HepG2 (cell line): ENCODE data around the gene SULT6B1. TPM values are rescaled to one million over a fixed set of nuclear protein-coding genes. Genes with fewer than 3 reads are reported as not detected.

Experiments
- ARID2 ChIP-seq: sonication (generic); formaldehyde crosslinking; IDR thresholded peaks from 2 replicates; pipeline ENCODE4 v1.8.1; 2022; ENCODE audit warnings: mild to moderate bottlenecking, missing genetic modification reagents, borderline replicate concordance
- EZH2 ChIP-seq: conservative IDR thresholded peaks from 2 replicates; pipeline ENCODE4 v1.6.1; 2012; ENCODE audit warnings: mild to moderate bottlenecking, low read depth, low read length, moderate library complexity
- GPBP1L1 ChIP-seq: sonication (generic); formaldehyde crosslinking; IDR thresholded peaks from 2 replicates; pipeline ENCODE4 v1.5.0; 2020; ENCODE audit warnings: mild to moderate bottlenecking, missing genetic modification reagents
- HNF4A ChIP-seq: sonication (generic); formaldehyde crosslinking; IDR thresholded peaks from 2 replicates; pipeline ENCODE4 v1.4.0; 2020; ENCODE audit warnings: missing genetic modification reagents
- PRDM15 ChIP-seq: sonication (generic); formaldehyde crosslinking; IDR thresholded peaks from 2 replicates; pipeline ENCODE4 v1.4.0; 2020; ENCODE audit warnings: missing genetic modification reagents
- SRF ChIP-seq: IDR thresholded peaks from 2 replicates; pipeline ENCODE4 v1.6.1; 2011; ENCODE audit warnings: mild to moderate bottlenecking, low read depth, low read length, moderate library complexity
- TBP ChIP-seq: sonication (generic); formaldehyde crosslinking; IDR thresholded peaks from 2 replicates; pipeline ENCODE4 v1.5.0; 2020; ENCODE audit warnings: missing genetic modification reagents
- U2AF2 ChIP-seq: fragments of 200-400 bp; formaldehyde crosslinking; IDR thresholded peaks from 2 replicates; pipeline ENCODE4 v1.6.1; 2017; ENCODE audit warnings: low read depth, mild to moderate bottlenecking, low read length
- ZBTB34 ChIP-seq: sonication (generic); formaldehyde crosslinking; IDR thresholded peaks from 2 replicates; pipeline ENCODE4 v1.8.0; 2022; ENCODE audit warnings: mild to moderate bottlenecking, missing genetic modification reagents
- ZIK1 ChIP-seq: sonication (generic); formaldehyde crosslinking; IDR thresholded peaks from 2 replicates; pipeline ENCODE4 v1.5.0; 2020; ENCODE audit warnings: mild to moderate bottlenecking, low read depth, missing genetic modification reagents, borderline replicate concordance
- ZNF430 ChIP-seq: sonication (generic); formaldehyde crosslinking; IDR thresholded peaks from 2 replicates; pipeline ENCODE4 v1.9.0; 2021; ENCODE audit warnings: mild to moderate bottlenecking, missing genetic modification reagents
- ZNF670 ChIP-seq: sonication (generic); formaldehyde crosslinking; IDR thresholded peaks from 2 replicates; pipeline ENCODE4 v1.8.0; 2022; ENCODE audit warnings: mild to moderate bottlenecking, missing genetic modification reagents, borderline replicate concordance
- polyA plus RNA-seq, 8 experiments: library from polyadenylated mRNA; depleted of rRNA in 3 of 8; stranded (reverse) in 7 of 8; unstranded in 1 of 8; fragments of >200 nt; fragmentation: Illumina TruSeq in 4 of 8; extraction: Trizol in 4 of 8; gene quantifications; 2 replicates each; pipeline versions ENCODE4 v1.2.1 to v1.2.3, GENCODE V29; 2011 to 2016; ENCODE audit warnings: low read depth in 4 of 8, missing spikeins in 1 of 8, mixed read lengths in 1 of 8; ENCODE audit not compliant: insufficient read depth in 1 of 8
- total RNA-seq, 5 experiments: library from RNA; depleted of rRNA; stranded (reverse); fragments of >200 nt; fragmentation: Illumina TruSeq; extraction: Trizol; gene quantifications; 2 replicates each; pipeline ENCODE4 v1.2.3, GENCODE V29; 2016; ENCODE audit warnings: low read depth in 1 of 5

SULT6B1 gene
- total and polyA plus RNA-seq, 2 of the 13 experiments (the other 11 are each of a cell fraction or from before 2014, with no cell fraction given), result not detected

GRCh38 chr2:37196320-37197195 lies 8.1 kb upstream of the SULT6B1 start, which contains the start of gene CEBPZOS (continued):
- TF ChIP-seq ZBTB34 (CRISPR knock-in tag) (peak; percentile 75), TBP (no peak), ZIK1 (CRISPR knock-in tag) (peak; percentile 73; the same call in 1 of the 2 replicates), ZNF430 (CRISPR knock-in tag) (peak; percentile 97), EZH2 (no peak), ZNF670 (CRISPR knock-in tag) (peak; percentile 95; the same call in 1 of the 2 replicates), PRDM15 (CRISPR knock-in tag) (no peak; the same call in 1 of the 2 replicates), ARID2 (peak; percentile 99), GPBP1L1 (CRISPR knock-in tag) (no peak), HNF4A (0 out of 2 replicates have a peak, but pooled peaks have one; percentile 20), SRF (no peak), U2AF2 (no peak)
- TF ChIP-seq, all 625 proteins: peak for 383
